ENCODE results near the gene RPS25. TPM values are rescaled to one million over a fixed set of nuclear protein-coding genes. Genes with fewer than 3 reads are reported as not detected.

Gene RPS25
- total and polyA plus RNA-seq, 7 donors, result 1,350 to 3,409 (median 2,533) TPM

DNA sequence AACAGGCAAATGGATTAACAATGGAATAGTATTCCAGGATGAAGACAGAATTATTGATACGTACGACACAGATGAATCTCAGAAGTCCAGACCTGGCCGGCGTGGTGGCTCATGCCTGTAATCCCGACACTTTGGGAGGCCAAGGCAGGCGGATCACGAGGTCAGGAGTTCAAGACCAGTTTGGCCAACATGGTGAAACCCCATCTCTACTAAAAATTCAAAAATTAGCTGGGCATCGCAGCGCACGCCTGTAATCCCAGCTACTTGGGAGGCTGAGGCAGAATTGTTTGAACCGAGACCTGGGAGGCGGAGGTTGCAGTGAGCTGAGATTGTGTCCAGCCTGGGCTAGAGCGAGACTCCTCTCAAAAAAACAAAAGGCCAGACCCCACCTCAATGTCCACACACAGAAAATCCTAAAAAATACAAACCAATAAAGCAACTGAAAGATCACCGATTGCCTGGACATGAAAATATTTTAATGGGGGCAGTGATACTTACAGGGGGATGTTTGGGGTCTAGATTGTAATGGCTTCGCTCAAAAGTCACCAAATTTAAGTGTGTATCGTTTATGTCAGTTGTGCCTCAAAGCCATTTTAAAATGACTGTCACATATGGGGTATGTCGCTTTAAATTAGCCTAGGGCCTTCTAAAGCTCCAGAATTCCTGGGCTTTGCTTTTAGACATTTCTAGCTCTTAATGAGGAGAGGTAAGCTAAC, 3.8 kb downstream of the RPS25 start:
- Histone ChIP-seq H3K36me3 (peaks cover 33 to 70% (median 52%) of the 10 kb centered on the region in 4 donors), H3K4me3 (no peak overlapping the region), H3K4me1 (peaks cover 0 to 24% (median 21%) of the 10 kb centered on the region in 4 donors), H3K27ac (no peak overlapping the region), H3K9me3 (no peaks in the 10 kb centered on the region), H3K27me3 (no peaks in the 10 kb centered on the region)
- intact Hi-C loops (cut with DNase I), result no loop called here
- no peak for DNase-seq
- no peak for TF ChIP-seq POLR2AphosphoS5 (IDR thresholded peaks at IDR 0.05)
- no peak for TF ChIP-seq POLR2A (IDR thresholded peaks at IDR 0.05)
- TF ChIP-seq CTCF (IDR thresholded peaks at IDR 0.05), result no peak
- no peak for TF ChIP-seq EP300 (IDR thresholded peaks at IDR 0.05)
- 95 to 96% methylated on average over 17 of the region's 17 CpGs for WGBS, 2 donors

- WGBS, 2 donors, result 83 to 90% methylated on average over 3 of the region's 3 CpGs
- TF ChIP-seq CTCF (IDR thresholded peaks at IDR 0.05), result no peak
- no peak for DNase-seq
- no peaks in the 10 kb centered on the region for H3K27me3 ChIP-seq
- peaks cover 0 to 21% (median 19%) of the 10 kb centered on the region in 4 donors for H3K4me1 ChIP-seq
- no peaks in the 10 kb centered on the region for H3K9me3 ChIP-seq
- H3K4me3 ChIP-seq, result no peak overlapping the region
- intact Hi-C loops (cut with DNase I), result no loop called here
- peaks cover 33 to 84% (median 55%) of the 10 kb centered on the region in 4 donors for H3K36me3 ChIP-seq
- H3K27ac ChIP-seq, result no peak overlapping the region
These were observed 5.4 kb downstream of the RPS25 start for GRCh38 chr11:119012629-119013170.

DNA sequence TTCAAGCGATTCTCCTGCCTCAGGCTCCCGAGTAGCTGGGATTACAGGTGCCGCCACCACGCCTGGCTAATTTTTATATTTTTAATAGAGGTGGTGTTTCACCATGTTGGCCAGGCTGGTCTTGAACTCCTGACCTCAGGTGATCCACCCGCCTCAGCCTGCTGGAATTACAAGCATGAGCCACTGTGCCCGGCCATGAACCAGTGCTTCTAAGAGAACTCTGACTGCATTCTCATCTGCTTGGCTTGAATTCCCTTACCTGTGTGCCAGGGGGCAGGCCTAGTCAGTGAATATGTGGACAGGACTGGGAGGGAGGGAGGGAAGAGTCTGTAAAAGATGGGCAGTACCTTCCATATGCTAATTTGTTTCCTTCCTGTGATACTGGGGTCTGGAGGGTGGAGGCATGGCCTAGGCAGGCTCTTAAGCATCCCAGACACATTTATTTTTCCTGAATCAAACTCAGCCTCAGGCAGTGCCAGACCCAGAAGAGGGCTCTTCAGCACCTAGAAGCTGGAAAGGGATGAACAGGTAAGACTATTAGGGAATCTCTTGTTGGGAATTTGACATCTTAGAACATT, 6.6 kb downstream of the RPS25 start:
- Histone ChIP-seq H3K4me3 (no peak overlapping the region), H3K27ac (no peak overlapping the region), H3K4me1 (peaks cover 0 to 12% (median 9%) of the 10 kb centered on the region in 4 donors), H3K9me3 (no peaks in the 10 kb centered on the region), H3K36me3 (peaks cover 33 to 90% (median 63%) of the 10 kb centered on the region in 4 donors), H3K27me3 (no peaks in the 10 kb centered on the region)
- peak; percentile 50 for DNase-seq
- whole genome bisulfite sequencing, 2 donors, result 86 to 91% methylated on average over 6 of the region's 6 CpGs
- intact Hi-C loops (cut with DNase I), result no loop called here
- TF ChIP-seq POLR2AphosphoS5 (IDR thresholded peaks at IDR 0.05) (no peak), POLR2A (IDR thresholded peaks at IDR 0.05) (no peak), EP300 (IDR thresholded peaks at IDR 0.05) (no peak), CTCF (IDR thresholded peaks at IDR 0.05) (no peak)

DNA sequence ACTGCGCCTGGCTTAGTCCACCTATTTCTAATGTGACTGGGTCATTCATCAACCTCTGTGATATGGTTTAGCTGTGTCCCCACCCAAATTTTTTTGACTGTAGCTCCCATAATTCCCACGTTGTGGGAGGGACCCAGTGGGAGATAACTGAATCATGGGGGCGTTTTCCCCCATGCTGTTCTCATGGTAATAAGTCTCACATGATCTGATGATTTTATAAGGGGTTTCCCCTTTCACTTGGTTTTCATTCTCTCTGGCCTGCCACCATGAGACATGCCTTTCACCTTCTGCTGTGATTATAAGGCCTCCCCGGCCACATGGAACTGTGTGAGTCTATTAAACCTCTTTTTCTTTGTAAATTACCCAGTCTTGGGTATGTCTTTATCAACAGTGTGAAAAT, 11.5 kb downstream of the RPS25 start:
- Histone ChIP-seq H3K27me3 (no peaks in the 10 kb centered on the region), H3K4me3 (no peak overlapping the region), H3K4me1 (no peaks in the 10 kb centered on the region), H3K27ac (no peak overlapping the region), H3K36me3 (peaks cover 12 to 84% (median 36%) of the 10 kb centered on the region in 4 donors), H3K9me3 (no peaks in the 10 kb centered on the region)
- TF ChIP-seq POLR2A (IDR thresholded peaks at IDR 0.05) (no peak), POLR2AphosphoS5 (IDR thresholded peaks at IDR 0.05) (no peak), EP300 (IDR thresholded peaks at IDR 0.05) (no peak), CTCF (IDR thresholded peaks at IDR 0.05) (no peak)
- 89 to 91% methylated on average over 4 of the region's 4 CpGs for WGBS, 2 donors
- intact Hi-C loops (cut with DNase I), result no loop called here
- DNase-seq, result peak; percentile 12

Data from sigmoid colon (tissue), 7 donors.